ENCODE data around the gene PXN.
A peak's percentile ranks its signal among the peaks of the same experiment; 100 is the strongest.

Gene PXN

GRCh38 chr12:120264904-120265472, 542 bp downstream of the PXN start:
- Histone ChIP-seq H3K27me3 (ENCODE audit: insufficient read depth, poor library complexity, severe bottlenecking) (peaks cover 31% of the 10 kb centered on the region), H3K4me3 (replicated peaks; ENCODE audit: insufficient read depth, low read length) (peak overlapping the region; percentile 39), H3K27ac (replicated peaks) (no peak overlapping the region)
- TF ChIP-seq POLR2AphosphoS5 (IDR thresholded peaks at IDR 0.05; ENCODE audit: low read depth): no peak
- TF ChIP-seq CTCF (IDR thresholded peaks at IDR 0.05; ENCODE audit: insufficient read depth, low read length): no peak
- TF ChIP-seq GABPA (IDR thresholded peaks at IDR 0.05; ENCODE audit: low read depth): no peak
- TF ChIP-seq SPI1 (IDR thresholded peaks at IDR 0.05; ENCODE audit: borderline replicate concordance, low read depth): no peak
- TF ChIP-seq, protein P1, sequence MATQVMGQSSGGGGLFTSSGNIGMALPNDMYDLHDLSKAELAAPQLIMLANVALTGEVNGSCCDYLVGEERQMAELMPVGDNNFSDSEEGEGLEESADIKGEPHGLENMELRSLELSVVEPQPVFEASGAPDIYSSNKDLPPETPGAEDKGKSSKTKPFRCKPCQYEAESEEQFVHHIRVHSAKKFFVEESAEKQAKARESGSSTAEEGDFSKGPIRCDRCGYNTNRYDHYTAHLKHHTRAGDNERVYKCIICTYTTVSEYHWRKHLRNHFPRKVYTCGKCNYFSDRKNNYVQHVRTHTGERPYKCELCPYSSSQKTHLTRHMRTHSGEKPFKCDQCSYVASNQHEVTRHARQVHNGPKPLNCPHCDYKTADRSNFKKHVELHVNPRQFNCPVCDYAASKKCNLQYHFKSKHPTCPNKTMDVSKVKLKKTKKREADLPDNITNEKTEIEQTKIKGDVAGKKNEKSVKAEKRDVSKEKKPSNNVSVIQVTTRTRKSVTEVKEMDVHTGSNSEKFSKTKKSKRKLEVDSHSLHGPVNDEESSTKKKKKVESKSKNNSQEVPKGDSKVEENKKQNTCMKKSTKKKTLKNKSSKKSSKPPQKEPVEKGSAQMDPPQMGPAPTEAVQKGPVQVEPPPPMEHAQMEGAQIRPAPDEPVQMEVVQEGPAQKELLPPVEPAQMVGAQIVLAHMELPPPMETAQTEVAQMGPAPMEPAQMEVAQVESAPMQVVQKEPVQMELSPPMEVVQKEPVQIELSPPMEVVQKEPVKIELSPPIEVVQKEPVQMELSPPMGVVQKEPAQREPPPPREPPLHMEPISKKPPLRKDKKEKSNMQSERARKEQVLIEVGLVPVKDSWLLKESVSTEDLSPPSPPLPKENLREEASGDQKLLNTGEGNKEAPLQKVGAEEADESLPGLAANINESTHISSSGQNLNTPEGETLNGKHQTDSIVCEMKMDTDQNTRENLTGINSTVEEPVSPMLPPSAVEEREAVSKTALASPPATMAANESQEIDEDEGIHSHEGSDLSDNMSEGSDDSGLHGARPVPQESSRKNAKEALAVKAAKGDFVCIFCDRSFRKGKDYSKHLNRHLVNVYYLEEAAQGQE (IDR thresholded peaks at IDR 0.05; ENCODE audit: insufficient replicate concordance, low read depth): no peak
- DNase-seq (ENCODE audit: low read depth in 1 of 2, low spot score in 1 of 2): no peak

- no peak for TF ChIP-seq GABPA (IDR thresholded peaks at IDR 0.05; ENCODE audit: low read depth)
- TF ChIP-seq SPI1 (IDR thresholded peaks at IDR 0.05; ENCODE audit: borderline replicate concordance, low read depth): no peak
- TF ChIP-seq, protein P1 (IDR thresholded peaks at IDR 0.05; ENCODE audit: insufficient replicate concordance, low read depth): no peak
- TF ChIP-seq POLR2AphosphoS5 (IDR thresholded peaks at IDR 0.05; ENCODE audit: low read depth): no peak
- no peak for TF ChIP-seq CTCF (IDR thresholded peaks at IDR 0.05; ENCODE audit: insufficient read depth, low read length)
- Histone ChIP-seq H3K27me3 (ENCODE audit: insufficient read depth, poor library complexity, severe bottlenecking) (peaks cover 31% of the 10 kb centered on the region), H3K27ac (replicated peaks) (no peak overlapping the region), H3K4me3 (replicated peaks; ENCODE audit: insufficient read depth, low read length) (no peak overlapping the region)
- no peak for DNase-seq (ENCODE audit: low read depth in 1 of 2, low spot score in 1 of 2)
These were observed 1.2 kb downstream of the PXN start for GRCh38 chr12:120264086-120264903.

DNA sequence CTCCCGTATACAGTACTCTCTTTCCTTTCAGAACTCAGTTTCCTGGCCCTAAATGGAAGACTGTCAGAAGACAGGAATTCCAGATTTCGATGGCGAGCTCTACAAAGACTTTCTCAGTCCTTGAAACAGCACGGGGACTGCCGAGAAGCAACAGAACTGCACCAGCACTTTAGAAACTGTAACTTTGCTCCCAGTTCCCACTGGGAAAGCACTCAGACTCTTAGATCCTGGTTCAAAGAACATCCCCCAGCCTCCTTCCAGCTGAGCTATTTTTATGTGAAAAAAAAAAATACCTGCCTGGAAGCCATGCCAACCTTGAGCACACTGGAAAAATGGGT, 1.8 kb downstream of the PXN start:
- no peak for DNase-seq (ENCODE audit: low read depth in 1 of 2, low spot score in 1 of 2)
- Histone ChIP-seq H3K4me3 (replicated peaks; ENCODE audit: insufficient read depth, low read length) (no peak overlapping the region), H3K27me3 (ENCODE audit: insufficient read depth, poor library complexity, severe bottlenecking) (peaks cover 31% of the 10 kb centered on the region), H3K27ac (replicated peaks) (no peak overlapping the region)
- TF ChIP-seq, protein P1 (IDR thresholded peaks at IDR 0.05; ENCODE audit: insufficient replicate concordance, low read depth): no peak
- TF ChIP-seq GABPA (IDR thresholded peaks at IDR 0.05; ENCODE audit: low read depth) (no peak), SPI1 (IDR thresholded peaks at IDR 0.05; ENCODE audit: borderline replicate concordance, low read depth) (no peak), CTCF (IDR thresholded peaks at IDR 0.05; ENCODE audit: insufficient read depth, low read length) (no peak), POLR2AphosphoS5 (IDR thresholded peaks at IDR 0.05; ENCODE audit: low read depth) (no peak)
